Peyer's patch (tissue), 4 donors: ENCODE results near the gene MCEE. TPM values are rescaled to one million over a fixed set of nuclear protein-coding genes. Genes with fewer than 3 reads are reported as not detected.
"Not testable (repeated sequence)": the region's sequence is repeated elsewhere in the genome, so short reads cannot be mapped to it uniquely, and the experiment has no call there.

Experiments
- DNase-seq, 3 donors: peaks; one replicate each; pipeline ENCODE4 v3.0.0-alpha.2; 2017 to 2019
- H3K27ac ChIP-seq, 4 donors: fragments of 200-600 bp; sonication (generic); one replicate each; pipeline ENCODE4 v1.5.1; 2016 to 2019
- H3K27me3 ChIP-seq, 2 donors: fragments of 200-600 bp; sonication (generic); one replicate each; pipeline ENCODE4 v1.5.1; 2019
- H3K36me3 ChIP-seq, 3 donors: fragments of 200-600 bp; sonication (generic); one replicate each; pipeline ENCODE4 v1.5.1; 2016 to 2019
- H3K4me1 ChIP-seq, 4 donors: fragments of 200-600 bp; sonication (generic); one replicate each; pipeline ENCODE4 v1.5.1; 2016 to 2019
- H3K4me3 ChIP-seq, 4 donors: fragments of 200-600 bp; sonication (generic); 1 replicate in 3 of 4; 2 replicates in 1 of 4; pipeline ENCODE4 v1.5.1; 2016 to 2019; ENCODE audit warnings: mild to moderate bottlenecking in 1 of 4
- H3K9me3 ChIP-seq, 4 donors: fragments of 200-600 bp; sonication (generic); one replicate each; pipeline ENCODE4 v1.5.1; 2016 to 2019; ENCODE audit warnings: mild to moderate bottlenecking in 1 of 4
- POLR2A ChIP-seq, 2 donors: fragments of 450-650 bp; IDR thresholded peaks; one replicate each; pipeline ENCODE4 v1.5.1; 2017; ENCODE audit warnings: antibody characterized with exemption in 2 of 2, mild to moderate bottlenecking in 2 of 2, moderate library complexity in 2 of 2
- total RNA-seq, 4 donors: library from RNA; depleted of rRNA; stranded (reverse); fragments of >200 nt; gene quantifications; one replicate each; pipeline ENCODE4 v1.1.0, GENCODE V29; 2016
- TF ChIP-seq, protein P1 (sequence below), 6 experiments: fragments of 450-650 bp in 4 of 6; fragments of 200-600 bp in 2 of 6; sonication (generic) in 1 of 6; IDR thresholded peaks; one replicate each; pipeline ENCODE4 v1.5.1; 2017 to 2019; ENCODE audit warnings: antibody characterized with exemption in 6 of 6, mild to moderate bottlenecking in 3 of 6, moderate library complexity in 1 of 6

The MCEE gene
- total RNA-seq = 10 to 100 TPM; 14.0 to 31.5 (median 22.1) TPM

DNA sequence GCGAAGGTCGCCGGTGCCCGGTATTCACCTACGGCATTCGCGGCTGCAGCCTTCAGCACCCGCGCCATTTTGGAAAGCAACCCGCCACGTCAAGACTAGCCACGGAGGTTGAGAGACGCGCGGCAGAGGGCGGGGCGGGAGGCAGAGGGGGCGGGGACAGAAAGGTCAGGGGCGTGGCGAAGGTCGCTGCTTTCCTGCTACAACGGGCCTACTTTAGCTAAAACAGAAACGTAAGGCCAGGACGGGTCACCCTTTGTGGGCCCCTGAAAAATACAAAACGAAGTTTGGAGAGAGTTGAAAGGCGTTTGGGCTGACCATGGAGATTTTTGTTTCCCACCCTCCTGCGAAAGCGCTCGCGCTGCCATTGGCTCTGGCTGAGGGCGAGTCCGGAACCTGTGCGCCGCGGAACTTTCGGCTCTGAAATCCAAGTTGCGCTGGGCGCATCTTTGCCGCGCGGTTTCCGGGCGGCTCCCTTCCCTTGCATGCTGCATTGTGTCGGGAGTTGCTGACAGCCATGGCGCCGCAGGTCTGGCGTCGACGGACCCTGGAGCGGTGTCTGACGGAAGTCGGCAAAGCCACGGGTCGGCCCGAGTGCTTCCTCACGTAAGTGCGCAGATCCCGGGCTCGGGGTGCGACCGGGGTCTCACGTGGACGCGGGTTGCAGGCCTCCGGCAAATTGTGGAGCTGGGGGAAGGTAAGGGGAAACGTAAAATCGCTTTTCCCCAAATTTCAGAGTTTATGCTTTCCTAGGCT lies at the start of gene MCEE, which contains the start of gene MPHOSPH10:
Gene MCEE, minus strand, starts transcription at position 78 of the 753 bp plus-strand sequence. Its CDS starts 10 bp downstream, at position 68.
Gene MPHOSPH10, plus strand, starts transcription at position 483 of the 753 bp plus-strand sequence. Its CDS starts 32 bp downstream, at position 515.
- H3K27me3 ChIP-seq = no peaks in the 10 kb centered on the region
- TF ChIP-seq, protein P1, sequence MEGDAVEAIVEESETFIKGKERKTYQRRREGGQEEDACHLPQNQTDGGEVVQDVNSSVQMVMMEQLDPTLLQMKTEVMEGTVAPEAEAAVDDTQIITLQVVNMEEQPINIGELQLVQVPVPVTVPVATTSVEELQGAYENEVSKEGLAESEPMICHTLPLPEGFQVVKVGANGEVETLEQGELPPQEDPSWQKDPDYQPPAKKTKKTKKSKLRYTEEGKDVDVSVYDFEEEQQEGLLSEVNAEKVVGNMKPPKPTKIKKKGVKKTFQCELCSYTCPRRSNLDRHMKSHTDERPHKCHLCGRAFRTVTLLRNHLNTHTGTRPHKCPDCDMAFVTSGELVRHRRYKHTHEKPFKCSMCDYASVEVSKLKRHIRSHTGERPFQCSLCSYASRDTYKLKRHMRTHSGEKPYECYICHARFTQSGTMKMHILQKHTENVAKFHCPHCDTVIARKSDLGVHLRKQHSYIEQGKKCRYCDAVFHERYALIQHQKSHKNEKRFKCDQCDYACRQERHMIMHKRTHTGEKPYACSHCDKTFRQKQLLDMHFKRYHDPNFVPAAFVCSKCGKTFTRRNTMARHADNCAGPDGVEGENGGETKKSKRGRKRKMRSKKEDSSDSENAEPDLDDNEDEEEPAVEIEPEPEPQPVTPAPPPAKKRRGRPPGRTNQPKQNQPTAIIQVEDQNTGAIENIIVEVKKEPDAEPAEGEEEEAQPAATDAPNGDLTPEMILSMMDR (IDR thresholded peaks at IDR 0.05) = peak in 1 of 6 experiments; percentile 6
- peak; percentile 26 to 64 for TF ChIP-seq POLR2A (IDR thresholded peaks at IDR 0.05)
- peaks cover 0 to 32% (median 0%) of the 10 kb centered on the region in 4 donors for H3K4me1 ChIP-seq
- peaks cover 0 to 20% (median 0%) of the 10 kb centered on the region in 3 donors for H3K36me3 ChIP-seq
- H3K4me3 ChIP-seq = peak within 1 kb of the TSS; percentile 70 to 88 (median 79)
- H3K27ac ChIP-seq = peak within 1 kb of the TSS; percentile 85 to 97 (median 91)
- DNase-seq = peak; percentile 90 to 96 (median 95)
- H3K9me3 ChIP-seq = no peaks in the 10 kb centered on the region

DNA sequence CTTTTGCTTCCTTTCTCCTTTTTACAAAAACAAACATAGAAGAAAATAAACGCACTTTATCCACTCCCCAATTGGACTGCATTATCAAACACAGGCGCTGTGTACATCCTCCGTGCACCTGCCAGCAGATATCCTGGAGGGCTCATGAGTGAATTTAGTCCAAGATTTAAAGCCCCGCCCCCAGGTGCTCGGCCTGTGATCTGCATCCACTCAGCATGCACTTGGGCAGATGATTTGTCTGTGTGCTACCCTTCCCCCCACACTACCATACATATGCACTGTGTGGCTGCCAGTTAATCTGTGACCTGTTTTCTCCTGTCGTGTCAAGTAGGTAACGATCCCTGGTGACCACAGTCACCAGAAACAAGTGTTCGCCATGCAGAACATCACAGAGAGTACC lies 48.8 kb upstream of the MCEE start:
- not testable (repeated sequence) for H3K9me3 ChIP-seq, H3K4me3 ChIP-seq

DNA sequence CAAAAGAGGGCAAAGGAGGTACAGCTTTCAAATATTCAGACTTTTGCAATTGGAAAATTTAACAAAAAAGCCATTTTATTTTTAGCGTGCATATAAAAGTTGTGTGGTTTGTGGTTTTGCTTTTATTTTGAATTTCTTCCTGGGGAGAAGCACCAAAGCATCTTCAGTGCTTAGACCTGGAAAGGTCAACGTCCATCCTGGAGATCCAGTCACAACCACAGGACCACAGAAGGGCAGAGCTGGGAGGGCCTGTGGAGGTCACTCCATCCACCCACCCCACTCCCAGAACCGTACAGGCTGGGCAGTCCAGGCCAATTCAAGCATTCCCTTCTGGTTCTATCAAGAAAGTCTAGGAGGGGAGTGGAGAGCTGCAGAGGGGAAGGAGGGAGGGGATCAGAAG lies 44.2 kb upstream of the MCEE start:
- no peaks in the 10 kb centered on the region for H3K9me3 ChIP-seq
- no peak overlapping the region for H3K27ac ChIP-seq
- H3K36me3 ChIP-seq = no peaks in the 10 kb centered on the region
- no peaks in the 10 kb centered on the region for H3K4me1 ChIP-seq
- H3K4me3 ChIP-seq = no peak overlapping the region
- TF ChIP-seq, protein P1 (IDR thresholded peaks at IDR 0.05) = no peak
- TF ChIP-seq POLR2A (IDR thresholded peaks at IDR 0.05) = no peak
- no peak for DNase-seq
- H3K27me3 ChIP-seq = no peaks in the 10 kb centered on the region

More for the DNA sequence above, 48.8 kb upstream of the MCEE start:
- H3K27me3 ChIP-seq, H3K4me1 ChIP-seq, DNase-seq, H3K27ac ChIP-seq, H3K36me3 ChIP-seq: not testable (repeated sequence)

DNA sequence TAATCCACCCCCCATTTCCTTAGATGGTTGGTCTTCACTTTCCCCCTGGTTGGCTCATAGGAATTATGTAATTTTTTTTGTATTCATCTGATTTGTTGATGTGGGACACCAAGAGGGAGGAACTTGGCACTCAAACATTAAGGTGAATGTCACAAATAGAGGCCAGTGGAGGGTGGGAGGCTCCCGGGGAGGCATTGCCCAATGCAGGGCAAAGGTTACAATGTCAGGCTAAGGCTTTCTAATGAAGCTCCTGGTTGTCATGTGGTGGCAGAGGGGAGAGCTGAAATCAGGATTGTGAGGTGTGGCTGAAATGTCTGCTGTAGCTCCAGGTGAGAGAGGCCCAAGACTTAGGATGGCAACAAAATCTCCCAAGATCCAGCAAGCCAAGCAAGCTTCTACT lies 43.1 kb upstream of the MCEE start:
- H3K9me3 ChIP-seq = no peaks in the 10 kb centered on the region
- H3K27me3 ChIP-seq = no peaks in the 10 kb centered on the region
- no peaks in the 10 kb centered on the region for H3K36me3 ChIP-seq
- no peaks in the 10 kb centered on the region for H3K4me1 ChIP-seq
- TF ChIP-seq, protein P1 (IDR thresholded peaks at IDR 0.05) = no peak
- no peak for TF ChIP-seq POLR2A (IDR thresholded peaks at IDR 0.05)
- H3K27ac ChIP-seq = no peak overlapping the region
- H3K4me3 ChIP-seq = no peak overlapping the region
- DNase-seq = no peak

DNA sequence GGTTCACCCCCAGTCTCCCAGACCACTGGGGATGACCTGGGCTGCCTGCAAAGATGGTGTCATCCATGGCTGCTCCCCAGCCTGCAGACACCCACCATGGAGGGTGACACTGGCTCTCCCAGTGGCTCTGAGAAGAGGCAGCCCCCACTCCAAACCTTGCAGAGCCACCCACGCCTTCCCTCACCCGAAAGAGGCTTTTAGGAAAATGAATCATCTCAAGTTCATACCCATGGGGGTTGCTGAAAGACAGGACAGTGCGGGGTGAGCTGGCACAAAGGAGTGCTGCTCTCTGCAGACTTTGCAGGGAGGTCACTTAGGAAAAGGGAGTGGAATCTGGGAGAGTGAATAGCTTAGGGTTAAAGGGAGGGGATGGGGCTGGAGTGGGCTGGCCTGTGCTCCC lies 36.8 kb upstream of the MCEE start:
- H3K27me3 ChIP-seq = no peaks in the 10 kb centered on the region
- no peaks in the 10 kb centered on the region for H3K36me3 ChIP-seq
- no peak overlapping the region for H3K27ac ChIP-seq
- H3K9me3 ChIP-seq = no peaks in the 10 kb centered on the region
- no peak overlapping the region for H3K4me3 ChIP-seq
- TF ChIP-seq, protein P1 (IDR thresholded peaks at IDR 0.05) = no peak
- DNase-seq = no peak
- no peaks in the 10 kb centered on the region for H3K4me1 ChIP-seq

DNA sequence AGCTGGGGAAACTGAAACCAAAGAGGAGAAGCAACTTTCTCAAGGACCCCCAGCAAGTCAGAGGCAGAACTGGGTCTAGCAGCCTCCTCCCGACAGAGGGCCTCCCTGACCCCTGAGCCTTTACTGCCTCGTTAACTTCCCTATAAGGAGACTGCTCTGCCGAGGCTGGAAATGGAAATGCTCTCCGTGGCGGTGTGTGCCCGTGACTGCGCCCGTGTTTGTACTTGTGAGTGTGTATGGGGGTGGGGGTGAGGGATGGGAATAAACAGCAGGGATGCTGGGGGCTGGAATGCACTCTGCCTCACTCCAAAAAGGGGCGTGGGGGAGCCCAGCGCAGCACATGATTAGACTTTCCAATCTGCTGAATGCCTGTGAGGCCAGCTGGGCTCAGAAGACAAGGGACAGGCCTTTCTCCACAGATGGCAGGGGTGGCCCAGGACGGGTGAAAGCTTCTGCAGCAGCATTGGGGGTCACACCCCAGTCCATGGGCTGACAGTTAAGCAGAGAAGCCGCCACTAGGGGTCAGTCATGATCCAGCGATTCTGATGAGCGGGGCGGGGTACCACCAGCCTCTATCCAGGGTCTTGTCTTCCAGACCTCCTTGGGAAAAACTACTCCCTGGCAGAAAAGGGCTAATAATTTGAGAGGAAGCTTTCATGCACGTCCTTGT lies 27.2 kb upstream of the MCEE start:
- Histone ChIP-seq H3K4me3 (peak overlapping the region in 2 of 4 donors; percentile 6 to 25), H3K36me3 (no peaks in the 10 kb centered on the region), H3K9me3 (no peaks in the 10 kb centered on the region), H3K27me3 (no peaks in the 10 kb centered on the region), H3K27ac (no peak overlapping the region), H3K4me1 (peaks cover 0 to 6% (median 2%) of the 10 kb centered on the region in 4 donors)
- TF ChIP-seq, protein P1 (IDR thresholded peaks at IDR 0.05) = peak in 5 of 6 experiments; percentile 45 to 60 (median 55)
- TF ChIP-seq POLR2A (IDR thresholded peaks at IDR 0.05) = no peak
- DNase-seq = peak; percentile 61 to 77 (median 63)
